GM21381 (cell line): ENCODE results near the gene C6orf132.
"Not testable (repeated sequence)": the region's sequence is repeated elsewhere in the genome, so short reads cannot be mapped to it uniquely, and the experiment has no call there.

Experiments used
- ATAC-seq: cut with Tn5 transposase; IDR thresholded peaks from one replicate; pipeline ENCODE4 v1.9.1; 2021; ENCODE audit warnings: mild to moderate bottlenecking, moderate library complexity; ENCODE audit not compliant: unreplicated experiment

Gene C6orf132

DNA sequence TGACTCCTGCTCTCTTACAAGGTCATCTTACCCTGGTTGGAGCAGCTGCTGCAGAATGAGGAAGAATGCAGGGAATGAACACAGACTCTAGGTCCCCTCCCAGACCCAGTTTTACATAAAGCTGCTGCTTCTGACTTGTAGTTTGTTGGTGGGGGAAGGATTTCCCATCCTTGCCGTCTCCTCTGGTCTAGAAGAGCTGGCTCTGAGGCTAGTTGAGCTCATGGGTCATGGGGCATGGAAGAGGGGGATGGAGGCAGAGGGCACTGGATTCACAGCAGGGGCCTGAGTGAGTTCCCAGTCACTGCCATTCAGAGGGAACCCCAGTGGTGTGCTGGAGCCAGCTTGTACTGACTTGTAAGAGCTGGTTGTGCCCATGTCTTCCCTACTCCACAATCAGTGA is 21.6 kb upstream of the C6orf132 start:
- ATAC-seq: no peak

GRCh38 chr6:42162812-42163211 is 20.4 kb upstream of the C6orf132 start:
- no peak for ATAC-seq

DNA sequence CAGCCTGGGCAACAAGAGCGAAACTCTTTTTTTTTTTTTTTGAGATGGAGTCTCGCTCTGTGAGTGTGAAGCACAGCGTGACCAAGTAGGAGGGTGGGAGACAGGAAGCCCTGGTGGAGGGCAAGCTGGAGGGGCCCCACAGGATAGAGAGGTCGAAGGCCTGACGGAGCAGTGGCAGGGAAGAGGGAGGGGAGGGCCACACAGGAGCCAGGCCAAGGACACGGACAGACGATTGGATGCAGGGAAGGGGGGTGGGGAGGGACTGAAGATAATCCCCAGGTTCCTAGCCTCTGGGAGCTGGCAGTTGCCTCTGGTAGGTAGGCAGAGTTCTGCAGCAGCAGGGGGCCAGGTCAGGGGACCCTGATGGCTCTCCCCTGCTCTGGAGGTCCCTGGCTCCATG is 20.0 kb upstream of the C6orf132 start:
- ATAC-seq: no peak

DNA sequence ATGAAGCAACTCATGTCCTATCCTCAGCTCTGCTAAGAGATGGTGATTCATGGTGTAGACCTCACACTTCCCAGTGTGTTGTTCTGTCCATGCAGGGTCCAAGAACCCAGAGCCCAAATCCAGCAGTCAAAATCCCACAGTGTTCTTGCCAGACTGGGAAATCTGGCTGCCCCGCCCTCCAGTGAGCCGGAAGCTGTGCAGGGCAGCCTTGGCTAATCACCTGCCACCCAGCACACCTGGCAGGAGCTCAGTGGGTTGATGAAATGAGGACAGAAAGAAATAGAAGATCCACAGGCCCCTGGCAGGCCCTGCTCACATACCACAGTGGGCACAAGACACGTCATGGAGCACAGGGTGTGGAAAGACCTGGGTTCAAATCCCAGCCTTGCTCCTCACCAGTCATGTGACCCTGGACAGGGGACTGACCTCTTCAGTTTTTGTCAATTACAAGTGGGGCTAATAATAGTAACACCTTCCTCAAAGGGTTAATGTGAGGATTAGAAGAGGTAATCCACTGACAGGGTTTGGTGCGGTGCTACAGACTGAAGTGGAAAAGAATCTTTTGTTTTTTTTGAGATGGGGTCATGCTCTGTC is 17.1 kb upstream of the C6orf132 start:
- ATAC-seq: no peak

DNA sequence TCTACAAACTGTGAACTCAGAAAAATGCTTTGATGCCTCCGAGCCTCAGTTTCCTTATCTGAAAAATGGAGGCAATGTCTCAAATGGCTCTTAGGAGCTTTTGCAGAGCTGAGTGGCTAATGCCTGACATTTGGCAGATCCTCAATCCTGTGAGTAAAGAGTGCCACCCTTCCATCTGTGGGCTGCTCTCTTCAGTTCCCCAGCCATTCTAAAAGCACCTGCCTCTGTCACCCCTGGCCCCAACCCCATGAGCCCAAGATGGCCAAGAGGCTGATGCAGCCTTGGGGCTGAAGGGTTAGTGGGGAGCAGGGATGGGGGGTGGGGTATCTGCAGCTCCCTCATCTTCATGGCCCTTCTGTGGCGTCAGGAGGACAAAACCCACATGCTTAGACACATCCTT is 16.2 kb upstream of the C6orf132 start:
- no peak for ATAC-seq

DNA sequence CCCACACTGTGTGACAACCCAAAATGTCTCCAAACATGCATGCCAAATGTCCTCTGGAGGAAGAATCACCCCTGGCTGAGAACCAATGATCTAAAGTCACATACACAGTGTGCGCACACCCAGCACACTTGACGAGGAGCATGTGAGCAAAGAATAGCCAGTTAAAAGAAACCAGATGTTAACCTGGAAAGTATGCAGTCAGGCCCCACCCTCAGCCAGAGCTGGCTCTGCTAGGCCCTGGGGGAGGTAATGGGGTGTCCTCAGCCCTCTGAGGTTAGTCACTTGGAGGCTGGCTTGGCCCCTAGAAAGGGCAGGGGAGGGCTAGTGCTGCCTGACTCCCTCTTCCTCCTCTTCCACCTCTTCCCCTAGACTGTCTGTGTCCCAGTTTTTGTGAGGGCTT is 15.6 kb upstream of the C6orf132 start:
- no peak for ATAC-seq

- no peak for ATAC-seq
Observed at GRCh38 chr6:42156638-42157037, 14.2 kb upstream of the C6orf132 start.

DNA sequence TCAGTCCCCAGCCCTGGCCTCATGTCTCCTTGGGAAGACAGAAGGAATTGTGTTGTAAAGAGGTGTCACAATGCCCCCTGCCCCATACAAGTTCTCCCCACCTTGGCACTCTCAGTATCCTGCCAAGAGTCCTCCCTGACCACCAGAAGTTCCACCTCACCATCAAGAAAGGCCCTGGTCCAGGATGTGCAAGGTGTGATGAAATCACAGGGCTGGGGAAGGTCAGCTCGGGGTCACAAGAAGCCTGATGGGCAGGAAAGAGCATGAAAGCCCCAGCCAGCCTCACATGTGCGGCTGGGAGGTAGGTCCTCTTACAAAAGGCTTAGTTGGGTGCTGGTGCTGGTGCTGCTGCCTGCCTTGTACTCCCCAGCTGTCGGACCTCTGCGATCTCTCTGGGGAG is 12.9 kb upstream of the C6orf132 start:
- no peak for ATAC-seq

DNA sequence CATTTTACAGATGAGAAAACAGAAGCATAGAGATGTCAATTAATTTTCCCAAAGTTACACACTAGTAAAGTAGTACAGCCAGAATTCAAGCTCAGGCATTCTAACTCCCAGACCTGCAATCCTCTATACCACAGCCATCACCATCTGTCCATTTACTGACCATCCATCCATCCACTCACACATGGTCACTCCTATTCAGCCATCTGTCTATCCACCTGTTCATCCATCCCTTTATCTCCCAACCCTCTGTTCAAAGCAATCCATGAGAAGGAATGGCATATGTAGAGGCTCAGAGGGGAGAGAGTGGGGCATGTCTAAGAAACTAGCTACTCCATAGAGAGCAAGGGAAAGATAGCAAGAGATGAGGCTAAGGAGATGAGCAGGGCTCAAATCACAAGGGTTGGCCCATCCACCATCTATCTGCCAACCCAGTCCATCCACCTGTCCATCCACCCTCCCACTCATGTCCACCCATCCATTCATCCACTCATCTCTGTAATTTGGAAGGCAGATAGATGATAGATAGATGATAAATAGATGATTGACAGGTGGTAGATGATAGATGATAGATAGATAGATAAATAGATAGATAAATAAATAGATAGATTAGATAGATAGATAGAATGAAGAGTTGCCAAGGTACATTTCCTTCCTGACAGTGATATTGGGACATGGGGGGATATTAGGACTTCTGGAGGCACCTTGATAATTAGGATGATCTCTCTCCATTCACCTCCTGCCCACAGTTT is 12.2 kb upstream of the C6orf132 start:
- ATAC-seq: no peak

- ATAC-seq: no peak
Observed at GRCh38 chr6:42153921-42154320, 11.5 kb upstream of the C6orf132 start.

GRCh38 chr6:42152528-42153213 is 10.3 kb upstream of the C6orf132 start:
- not testable (repeated sequence) for ATAC-seq

GRCh38 chr6:42152024-42152423 is 9.6 kb upstream of the C6orf132 start:
- no peak for ATAC-seq

DNA sequence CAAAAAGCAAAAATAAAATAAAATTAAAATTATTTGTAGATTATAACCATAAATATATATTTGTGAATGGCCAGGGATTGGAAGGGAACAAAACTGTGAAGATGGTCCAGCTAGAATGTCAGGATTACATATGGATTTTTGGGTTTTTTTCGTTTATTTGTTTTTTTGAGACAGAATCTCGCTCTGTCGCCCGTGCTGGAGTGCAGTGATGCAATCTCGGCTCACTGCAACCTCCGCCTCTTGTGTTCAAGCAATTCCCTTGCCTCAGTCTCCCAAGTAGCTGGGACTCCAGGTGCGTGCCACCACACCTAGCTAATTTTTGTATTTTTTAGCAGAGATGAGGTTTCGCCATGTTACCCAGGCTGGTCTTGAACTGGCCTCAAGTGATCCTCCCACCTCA is 7.8 kb upstream of the C6orf132 start:
- ATAC-seq: no peak

GRCh38 chr6:42148058-42148457 is 5.6 kb upstream of the C6orf132 start:
- no peak for ATAC-seq

- no peak for ATAC-seq
Observed at GRCh38 chr6:42147138-42147562, 4.7 kb upstream of the C6orf132 start.

DNA sequence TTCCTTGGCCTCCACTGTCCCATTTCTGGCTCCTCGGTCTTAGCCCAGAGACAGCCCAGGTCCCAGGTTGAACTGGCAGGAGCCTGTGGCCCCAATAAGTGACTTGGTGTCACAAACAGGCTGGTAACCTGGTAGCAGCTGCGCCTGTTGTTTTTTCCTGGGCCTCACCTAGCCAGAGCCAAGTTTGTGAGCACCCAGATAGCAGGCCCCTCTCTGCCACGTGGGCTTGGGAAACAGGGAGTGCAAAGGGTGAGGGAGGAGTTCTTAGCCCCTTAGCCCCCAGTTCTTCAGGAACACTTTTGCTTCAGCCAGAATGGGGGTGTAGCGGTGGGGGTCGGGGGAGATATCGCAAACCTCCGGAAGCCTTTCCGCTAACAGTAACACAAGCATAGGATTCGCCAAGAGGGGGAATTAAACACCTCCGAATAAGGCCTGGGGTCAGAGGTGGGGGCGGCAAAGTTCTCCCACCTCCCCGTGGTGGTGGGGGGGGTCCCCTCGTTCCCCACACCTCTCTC is 760 bp downstream of the C6orf132 start:
- no peak for ATAC-seq

DNA sequence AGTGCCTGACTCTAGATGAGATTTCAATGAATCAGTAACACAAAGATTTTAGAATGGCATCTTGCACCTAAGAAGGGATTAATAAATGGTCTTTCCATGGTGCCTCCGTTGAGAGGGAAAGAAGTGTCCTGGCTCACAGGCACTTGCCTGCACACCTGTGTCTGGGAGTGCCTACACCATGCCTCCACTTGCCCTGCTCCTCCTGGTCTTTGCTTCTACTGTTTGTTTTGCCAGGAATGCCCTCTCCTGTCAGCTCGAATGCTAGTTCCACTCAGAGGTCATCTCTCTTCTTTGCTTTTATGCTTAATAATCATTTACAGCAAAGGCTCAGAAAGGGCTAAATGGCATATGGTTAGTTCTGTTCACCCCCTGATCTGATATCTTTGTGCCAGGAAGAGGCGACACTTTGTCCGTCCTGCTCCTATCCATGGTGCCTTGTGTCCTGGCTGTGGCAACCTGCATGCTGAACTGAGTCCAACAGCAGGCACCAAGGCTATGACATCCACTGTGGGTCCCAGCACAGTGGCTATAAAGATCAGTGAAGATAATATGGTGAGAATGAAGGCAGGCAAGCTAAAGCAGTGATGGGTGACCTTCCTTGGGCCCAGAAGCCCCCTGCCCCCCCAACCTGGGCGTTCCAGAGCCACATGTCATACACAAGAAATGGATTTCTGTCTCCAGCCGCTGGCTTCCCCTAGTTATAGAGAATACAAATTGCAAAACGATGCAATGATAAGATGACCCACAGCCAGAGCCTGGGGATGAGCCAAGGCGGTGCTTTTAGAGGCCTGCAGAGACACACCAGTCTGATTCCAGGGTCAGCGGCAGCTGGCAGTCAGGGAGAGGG is 1.4 kb downstream of the C6orf132 start:
- ATAC-seq: no peak

GRCh38 chr6:42140032-42140431 is 2.4 kb downstream of the C6orf132 start:
- ATAC-seq: no peak

- ATAC-seq: no peak
Observed at GRCh38 chr6:42138630-42139619, 3.5 kb downstream of the C6orf132 start.

- ATAC-seq: no peak
Observed at GRCh38 chr6:42138190-42138589, 4.2 kb downstream of the C6orf132 start.
